IPS-20b (cell line): ENCODE measurements around the gene CHST4.

ENCODE experiments used
- H3K27ac ChIP-seq: one replicate; pipeline ENCODE4 v1.5.1; 2013; ENCODE audit warnings: low read length
- H3K27me3 ChIP-seq: 2 replicates; pipeline ENCODE4 v1.6.1; 2013; ENCODE audit warnings: mild to moderate bottlenecking, low read length, inconsistent platforms; ENCODE audit not compliant: insufficient read depth
- H3K36me3 ChIP-seq: 2 replicates; pipeline ENCODE4 v1.6.1; 2013; ENCODE audit warnings: low read depth, mild to moderate bottlenecking, inconsistent platforms, low read length, moderate library complexity; ENCODE audit not compliant: insufficient read depth
- H3K4me1 ChIP-seq: 2 replicates; pipeline ENCODE4 v1.6.1; 2013; ENCODE audit warnings: mild to moderate bottlenecking, control low read depth, inconsistent platforms, low read length, moderate library complexity; ENCODE audit not compliant: insufficient read depth
- H3K4me3 ChIP-seq: 2 replicates; pipeline ENCODE4 v1.5.1; 2013; ENCODE audit warnings: mild to moderate bottlenecking, low read length, inconsistent platforms
- H3K9ac ChIP-seq: 2 replicates; pipeline ENCODE4 v1.6.1; 2013; ENCODE audit warnings: low read depth, mild to moderate bottlenecking, inconsistent platforms, low read length, moderate library complexity
- H3K9me3 ChIP-seq: 2 replicates; pipeline ENCODE4 v1.6.1; 2013; ENCODE audit warnings: mild to moderate bottlenecking, low read depth, low read length, inconsistent platforms; ENCODE audit not compliant: insufficient read depth

Gene CHST4

GRCh38 chr16:71528257-71528656, 2.0 kb downstream of the CHST4 start:
- no peak overlapping the region for H3K9ac ChIP-seq
- no peak overlapping the region for H3K27ac ChIP-seq
- peaks cover 22% of the 10 kb centered on the region for H3K4me1 ChIP-seq
- H3K9me3 ChIP-seq, result no peaks in the 10 kb centered on the region
- H3K36me3 ChIP-seq, result no peaks in the 10 kb centered on the region
- no peak overlapping the region for H3K4me3 ChIP-seq
- H3K27me3 ChIP-seq, result no peaks in the 10 kb centered on the region

- H3K27me3 ChIP-seq, result no peaks in the 10 kb centered on the region
- H3K27ac ChIP-seq, result no peak overlapping the region
- H3K36me3 ChIP-seq, result no peaks in the 10 kb centered on the region
- no peaks in the 10 kb centered on the region for H3K9me3 ChIP-seq
- peaks cover 20% of the 10 kb centered on the region for H3K4me1 ChIP-seq
- H3K4me3 ChIP-seq, result no peak overlapping the region
- H3K9ac ChIP-seq, result no peak overlapping the region
Measured at GRCh38 chr16:71528863-71529262, 2.6 kb downstream of the CHST4 start.

- no peaks in the 10 kb centered on the region for H3K4me1 ChIP-seq
- H3K9me3 ChIP-seq, result no peaks in the 10 kb centered on the region
- no peaks in the 10 kb centered on the region for H3K27me3 ChIP-seq
- H3K9ac ChIP-seq, result no peak overlapping the region
- no peaks in the 10 kb centered on the region for H3K36me3 ChIP-seq
- H3K4me3 ChIP-seq, result no peak overlapping the region
- no peak overlapping the region for H3K27ac ChIP-seq
Measured at GRCh38 chr16:71532366-71532765, 6.1 kb downstream of the CHST4 start.

- no peaks in the 10 kb centered on the region for H3K36me3 ChIP-seq
- no peak overlapping the region for H3K9ac ChIP-seq
- no peak overlapping the region for H3K27ac ChIP-seq
- H3K4me3 ChIP-seq, result no peak overlapping the region
- H3K9me3 ChIP-seq, result no peaks in the 10 kb centered on the region
- no peaks in the 10 kb centered on the region for H3K27me3 ChIP-seq
- no peaks in the 10 kb centered on the region for H3K4me1 ChIP-seq
Measured at GRCh38 chr16:71536752-71537499, 10.7 kb downstream of the CHST4 start.

GRCh38 chr16:71537643-71538042, 11.4 kb downstream of the CHST4 start:
- Histone ChIP-seq H3K27ac (no peak overlapping the region), H3K9ac (no peak overlapping the region), H3K27me3 (no peaks in the 10 kb centered on the region), H3K9me3 (no peaks in the 10 kb centered on the region), H3K4me1 (no peaks in the 10 kb centered on the region), H3K36me3 (no peaks in the 10 kb centered on the region), H3K4me3 (no peak overlapping the region)

GRCh38 chr16:71542377-71542776, 16.2 kb downstream of the CHST4 start:
- H3K27ac ChIP-seq, result no peak overlapping the region
- H3K27me3 ChIP-seq, result no peaks in the 10 kb centered on the region
- H3K4me1 ChIP-seq, result no peaks in the 10 kb centered on the region
- H3K9ac ChIP-seq, result no peak overlapping the region
- no peak overlapping the region for H3K4me3 ChIP-seq
- H3K36me3 ChIP-seq, result no peaks in the 10 kb centered on the region
- no peaks in the 10 kb centered on the region for H3K9me3 ChIP-seq

GRCh38 chr16:71547168-71547567, 20.9 kb downstream of the CHST4 start:
- Histone ChIP-seq H3K9me3 (no peaks in the 10 kb centered on the region), H3K36me3 (no peaks in the 10 kb centered on the region)

GRCh38 chr16:71552698-71553503, 26.7 kb downstream of the CHST4 start:
- H3K4me3 ChIP-seq, result no peak overlapping the region
- no peaks in the 10 kb centered on the region for H3K36me3 ChIP-seq
- H3K27me3 ChIP-seq, result peaks cover 8% of the 10 kb centered on the region; the same call in 1 of the 2 replicates
- H3K4me1 ChIP-seq, result no peaks in the 10 kb centered on the region
- H3K9me3 ChIP-seq, result no peaks in the 10 kb centered on the region
- H3K9ac ChIP-seq, result no peak overlapping the region
- no peak overlapping the region for H3K27ac ChIP-seq

More at GRCh38 chr16:71547168-71547567, 20.9 kb downstream of the CHST4 start:
- Histone ChIP-seq H3K27ac (no peak overlapping the region), H3K9ac (no peak overlapping the region), H3K4me1 (no peaks in the 10 kb centered on the region), H3K4me3 (no peak overlapping the region), H3K27me3 (peaks cover 8% of the 10 kb centered on the region; the same call in 1 of the 2 replicates)

GRCh38 chr16:71555230-71555891, 29.1 kb downstream of the CHST4 start:
- H3K4me3 ChIP-seq, result no peak overlapping the region
- no peaks in the 10 kb centered on the region for H3K36me3 ChIP-seq
- no peak overlapping the region for H3K27ac ChIP-seq
- H3K4me1 ChIP-seq, result no peaks in the 10 kb centered on the region
- H3K9me3 ChIP-seq, result no peaks in the 10 kb centered on the region
- no peaks in the 10 kb centered on the region; the same call in none of the 2 replicates for H3K27me3 ChIP-seq
- H3K9ac ChIP-seq, result no peak overlapping the region

GRCh38 chr16:71557299-71557698, 31.1 kb downstream of the CHST4 start:
- H3K9me3 ChIP-seq, result peaks cover 5% of the 10 kb centered on the region; the same call in 1 of the 2 replicates
- no peak overlapping the region for H3K27ac ChIP-seq
- H3K36me3 ChIP-seq, result no peaks in the 10 kb centered on the region
- H3K4me1 ChIP-seq, result no peaks in the 10 kb centered on the region
- H3K4me3 ChIP-seq, result no peak overlapping the region
- H3K27me3 ChIP-seq, result no peaks in the 10 kb centered on the region; the same call in none of the 2 replicates
- H3K9ac ChIP-seq, result no peak overlapping the region

- no peaks in the 10 kb centered on the region for H3K4me1 ChIP-seq
Measured at GRCh38 chr16:71557954-71558582, 31.8 kb downstream of the CHST4 start.

More at GRCh38 chr16:71557954-71558582, 31.8 kb downstream of the CHST4 start:
- no peak overlapping the region for H3K27ac ChIP-seq
- H3K9ac ChIP-seq, result no peak overlapping the region
- no peak overlapping the region for H3K4me3 ChIP-seq
- no peaks in the 10 kb centered on the region; the same call in none of the 2 replicates for H3K27me3 ChIP-seq
- H3K9me3 ChIP-seq, result peaks cover 5% of the 10 kb centered on the region; the same call in 1 of the 2 replicates
- no peaks in the 10 kb centered on the region for H3K36me3 ChIP-seq
